Loucy (cell line): Measurements from ENCODE around the gene GDI2.
"Not testable (repeated sequence)": the region's sequence is repeated elsewhere in the genome, so short reads cannot be mapped to it uniquely, and the experiment has no call there.

Source experiments
- H2AFZ ChIP-seq: fragments of 200-600 bp; sonication (generic); 2 replicates; pipeline ENCODE4 v1.6.0; 2016; ENCODE audit warnings: antibody characterized with exemption, mild to moderate bottlenecking, low read length, moderate library complexity
- H3F3A ChIP-seq: fragments of 200-600 bp; 2 replicates; pipeline ENCODE4 v1.6.0; 2016; ENCODE audit warnings: antibody characterized with exemption, low read depth, mild to moderate bottlenecking
- H3K27me3 ChIP-seq: fragments of 200-600 bp; sonication (generic); 2 replicates; pipeline ENCODE4 v1.6.1; 2014; ENCODE audit warnings: low read length, mild to moderate bottlenecking; ENCODE audit not compliant: insufficient read depth, poor library complexity, severe bottlenecking
- H3K36me3 ChIP-seq: fragments of 200-600 bp; sonication (generic); 2 replicates; pipeline ENCODE4 v1.6.1; 2016; ENCODE audit warnings: low read length; ENCODE audit not compliant: insufficient read depth
- H3K4me1 ChIP-seq: fragments of 200-600 bp; sonication (generic); 2 replicates; pipeline ENCODE4 v1.5.1; 2014; ENCODE audit warnings: low read length, mild to moderate bottlenecking; ENCODE audit not compliant: insufficient read depth, poor library complexity, severe bottlenecking
- H3K4me2 ChIP-seq: fragments of 200-600 bp; sonication (generic); 2 replicates; pipeline ENCODE4 v1.6.0; 2014; ENCODE audit warnings: antibody characterized with exemption, low read length, low read depth, mild to moderate bottlenecking; ENCODE audit not compliant: poor library complexity, severe bottlenecking
- H3K4me3 ChIP-seq: fragments of 200-600 bp; sonication (generic); 2 replicates; pipeline ENCODE4 v1.5.1; 2014; ENCODE audit warnings: low read length, mild to moderate bottlenecking, mixed read lengths; ENCODE audit not compliant: poor library complexity, severe bottlenecking
- H3K79me2 ChIP-seq: fragments of 200-600 bp; sonication (generic); 2 replicates; pipeline ENCODE4 v1.6.1; 2014; ENCODE audit warnings: low read length; ENCODE audit not compliant: insufficient read depth
- H3K9ac ChIP-seq: fragments of 200-600 bp; sonication (generic); 2 replicates; pipeline ENCODE4 v1.6.0; 2014; ENCODE audit warnings: mild to moderate bottlenecking, low read depth, low read length, moderate library complexity; ENCODE audit not compliant: poor library complexity, severe bottlenecking
- H3K9me2 ChIP-seq: fragments of 200-600 bp; sonication (generic); replicated peaks from 2 replicates; pipeline ENCODE4 v1.6.1; 2016; ENCODE audit warnings: low read depth, low read length, mixed read lengths
- H3K9me3 ChIP-seq: fragments of 200-600 bp; sonication (generic); 2 replicates; pipeline ENCODE4 v1.6.1; 2014; ENCODE audit warnings: mild to moderate bottlenecking, antibody characterized with exemption, low read length, low read depth; ENCODE audit not compliant: insufficient read depth
- H4K20me1 ChIP-seq: fragments of 200-600 bp; sonication (generic); 2 replicates; pipeline ENCODE4 v1.6.0; 2014; ENCODE audit warnings: antibody characterized with exemption, low read length, mild to moderate bottlenecking; ENCODE audit not compliant: insufficient read depth, poor library complexity, severe bottlenecking
- EZH2phosphoT487 ChIP-seq: fragments of 200-600 bp; IDR thresholded peaks from 2 replicates; pipeline ENCODE4 v1.6.1; 2018; ENCODE audit warnings: antibody characterized with exemption, mild to moderate bottlenecking, moderate library complexity, borderline replicate concordance
- TF ChIP-seq, protein P1 (sequence below): fragments of 200-600 bp; sonication (generic); conservative IDR thresholded peaks from 2 replicates; pipeline ENCODE4 v1.5.1; 2014; ENCODE audit warnings: mild to moderate bottlenecking, antibody characterized with exemption, low read length

The GDI2 gene

DNA sequence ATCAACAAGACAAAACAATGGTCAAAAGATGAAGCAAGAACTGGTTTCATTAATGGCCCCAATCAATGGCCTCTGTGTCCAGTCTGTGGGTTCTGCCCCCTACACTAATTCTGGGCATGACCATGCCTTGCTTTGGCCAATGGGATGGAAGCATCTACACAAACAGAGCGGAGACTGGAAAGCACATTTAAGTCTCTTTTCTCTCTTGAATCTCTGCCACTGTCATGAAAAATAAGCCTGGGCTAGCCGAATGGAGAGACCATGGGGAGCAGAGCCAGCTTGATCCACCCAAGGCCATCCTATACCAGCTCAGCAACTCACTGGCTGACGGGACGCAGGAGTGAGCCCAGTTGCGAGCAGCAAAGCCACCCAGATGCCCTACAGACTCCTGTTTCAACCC, 45.6 kb upstream of the GDI2 start:
- Histone ChIP-seq H3F3A (no peaks in the 10 kb centered on the region), H3K4me3 (no peak overlapping the region), H4K20me1 (no peaks in the 10 kb centered on the region), H3K4me2 (no peak overlapping the region), H2AFZ (no peak overlapping the region), H3K27me3 (no peaks in the 10 kb centered on the region), H3K36me3 (no peaks in the 10 kb centered on the region), H3K9me2 (no peaks in the 10 kb centered on the region), H3K4me1 (no peaks in the 10 kb centered on the region), H3K9me3 (no peaks in the 10 kb centered on the region), H3K9ac (no peak overlapping the region), H3K79me2 (no peaks in the 10 kb centered on the region)
- TF ChIP-seq EZH2phosphoT487 = no peak

DNA sequence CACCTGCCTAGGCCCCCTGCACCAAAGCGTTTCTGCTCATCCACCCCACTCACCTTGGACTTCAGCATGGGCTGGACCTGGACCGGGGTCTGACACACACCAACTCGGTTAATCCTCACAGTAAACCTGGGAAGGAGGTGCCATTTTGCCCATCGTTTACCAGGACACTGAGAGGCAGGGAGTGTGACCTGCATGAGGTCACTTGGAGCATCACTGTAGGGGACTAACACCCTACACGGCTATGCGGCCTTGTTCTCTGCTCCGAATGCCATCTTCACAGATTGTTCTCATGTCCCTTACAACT, 43.4 kb upstream of the GDI2 start:
- Histone ChIP-seq H3K9me3 (no peaks in the 10 kb centered on the region), H3K36me3 (no peaks in the 10 kb centered on the region), H3K27me3 (no peaks in the 10 kb centered on the region), H3K4me3 (no peak overlapping the region), H3K9ac (no peak overlapping the region), H3F3A (no peaks in the 10 kb centered on the region), H3K79me2 (no peaks in the 10 kb centered on the region), H4K20me1 (no peaks in the 10 kb centered on the region), H3K9me2 (no peaks in the 10 kb centered on the region), H3K4me2 (no peak overlapping the region), H3K4me1 (no peaks in the 10 kb centered on the region), H2AFZ (no peak overlapping the region)
- TF ChIP-seq, protein P1, sequence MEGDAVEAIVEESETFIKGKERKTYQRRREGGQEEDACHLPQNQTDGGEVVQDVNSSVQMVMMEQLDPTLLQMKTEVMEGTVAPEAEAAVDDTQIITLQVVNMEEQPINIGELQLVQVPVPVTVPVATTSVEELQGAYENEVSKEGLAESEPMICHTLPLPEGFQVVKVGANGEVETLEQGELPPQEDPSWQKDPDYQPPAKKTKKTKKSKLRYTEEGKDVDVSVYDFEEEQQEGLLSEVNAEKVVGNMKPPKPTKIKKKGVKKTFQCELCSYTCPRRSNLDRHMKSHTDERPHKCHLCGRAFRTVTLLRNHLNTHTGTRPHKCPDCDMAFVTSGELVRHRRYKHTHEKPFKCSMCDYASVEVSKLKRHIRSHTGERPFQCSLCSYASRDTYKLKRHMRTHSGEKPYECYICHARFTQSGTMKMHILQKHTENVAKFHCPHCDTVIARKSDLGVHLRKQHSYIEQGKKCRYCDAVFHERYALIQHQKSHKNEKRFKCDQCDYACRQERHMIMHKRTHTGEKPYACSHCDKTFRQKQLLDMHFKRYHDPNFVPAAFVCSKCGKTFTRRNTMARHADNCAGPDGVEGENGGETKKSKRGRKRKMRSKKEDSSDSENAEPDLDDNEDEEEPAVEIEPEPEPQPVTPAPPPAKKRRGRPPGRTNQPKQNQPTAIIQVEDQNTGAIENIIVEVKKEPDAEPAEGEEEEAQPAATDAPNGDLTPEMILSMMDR = no peak
- no peak for TF ChIP-seq EZH2phosphoT487

DNA sequence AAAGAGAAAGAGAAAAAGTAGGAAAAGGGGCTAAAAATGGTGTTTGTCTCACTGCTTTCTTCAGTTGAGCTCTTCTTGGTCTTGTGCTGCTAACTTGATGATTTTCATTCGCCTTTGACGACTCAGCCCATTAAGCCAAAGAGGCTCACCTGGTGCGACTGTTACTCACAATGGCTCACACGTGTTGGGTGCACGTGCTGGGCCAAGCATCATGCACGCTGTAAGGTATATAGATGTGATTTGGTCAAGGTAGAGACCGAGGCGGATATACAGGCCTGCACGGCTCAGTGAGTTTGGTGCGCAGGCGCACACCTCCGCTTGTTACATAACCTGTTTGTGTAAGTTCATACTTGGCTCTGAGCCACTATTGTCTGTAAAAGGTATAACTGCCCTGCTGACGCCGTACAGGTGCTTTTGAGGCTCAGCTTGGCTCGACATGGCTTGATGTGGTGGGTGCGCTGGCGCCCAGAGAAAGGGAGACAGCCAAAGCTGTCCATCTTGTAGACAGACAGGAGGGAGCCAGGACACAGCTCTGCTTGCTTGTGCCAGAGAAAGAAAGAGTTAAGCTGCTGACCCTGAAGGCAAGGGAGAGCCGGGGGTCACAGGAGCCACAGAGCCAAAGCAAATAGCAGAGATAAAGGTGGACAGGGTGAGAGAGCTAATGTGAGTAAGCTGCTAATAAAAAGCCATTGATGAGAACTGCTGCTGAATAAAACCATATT, 42.9 kb upstream of the GDI2 start:
- Histone ChIP-seq H3K4me3 (no peak overlapping the region), H3K9ac (no peak overlapping the region), H3F3A (no peaks in the 10 kb centered on the region), H3K4me1 (no peaks in the 10 kb centered on the region), H3K9me3 (no peaks in the 10 kb centered on the region), H2AFZ (no peak overlapping the region), H3K79me2 (no peaks in the 10 kb centered on the region), H3K4me2 (no peak overlapping the region), H3K9me2 (no peaks in the 10 kb centered on the region), H4K20me1 (no peaks in the 10 kb centered on the region), H3K27me3 (no peaks in the 10 kb centered on the region), H3K36me3 (no peaks in the 10 kb centered on the region)
- no peak for TF ChIP-seq EZH2phosphoT487
- TF ChIP-seq, protein P1 = no peak

DNA sequence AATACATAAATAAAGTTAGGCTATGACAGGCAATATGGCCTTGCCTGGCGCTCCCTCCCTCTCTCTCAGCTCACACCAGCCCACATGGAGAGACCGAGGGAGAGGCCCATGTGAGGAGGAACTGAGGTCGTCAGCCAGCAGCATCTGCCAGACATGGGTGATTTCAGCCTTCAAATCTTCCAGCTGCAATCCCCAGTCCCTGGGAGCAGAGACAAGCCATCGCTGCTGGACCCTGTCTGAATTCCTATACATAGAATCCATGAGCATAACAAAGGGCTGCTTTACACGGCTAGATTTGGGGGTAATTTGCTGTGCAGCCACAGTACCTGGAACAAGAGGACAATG, 40.9 kb upstream of the GDI2 start:
- no peak for TF ChIP-seq EZH2phosphoT487
- TF ChIP-seq, protein P1 = no peak
- H3K9me2 ChIP-seq = no peaks in the 10 kb centered on the region
- no peaks in the 10 kb centered on the region for H3F3A ChIP-seq
- no peaks in the 10 kb centered on the region for H3K4me1 ChIP-seq
- no peaks in the 10 kb centered on the region for H3K36me3 ChIP-seq
- no peak overlapping the region for H2AFZ ChIP-seq
- no peaks in the 10 kb centered on the region for H3K9me3 ChIP-seq
- no peak overlapping the region for H3K4me2 ChIP-seq
- H3K4me3 ChIP-seq = no peak overlapping the region
- H3K79me2 ChIP-seq = no peaks in the 10 kb centered on the region
- no peaks in the 10 kb centered on the region for H4K20me1 ChIP-seq
- H3K9ac ChIP-seq = no peak overlapping the region
- no peaks in the 10 kb centered on the region for H3K27me3 ChIP-seq

DNA sequence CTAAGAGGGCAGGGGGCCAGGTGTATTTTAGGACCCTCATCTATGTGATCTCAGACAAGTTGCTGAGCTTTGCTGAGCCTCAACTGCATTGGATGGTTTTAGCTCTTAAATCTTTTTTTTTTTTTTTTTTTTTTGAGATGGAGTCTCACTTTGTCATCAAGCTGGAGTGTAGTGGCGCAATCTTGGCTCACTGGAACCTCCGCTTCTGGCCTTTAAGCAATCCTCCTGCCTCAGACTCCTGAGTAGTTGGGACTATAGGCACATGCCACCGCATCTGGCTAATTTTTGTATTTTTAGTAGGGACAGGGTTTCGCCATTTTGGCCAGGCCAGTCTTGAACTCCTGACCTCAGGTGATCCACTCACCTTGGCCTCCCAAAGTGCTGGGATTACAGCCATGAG, 33.4 kb upstream of the GDI2 start:
- not testable (repeated sequence) for H3K9me2 ChIP-seq, H3K4me2 ChIP-seq, H2AFZ ChIP-seq, H3F3A ChIP-seq, H4K20me1 ChIP-seq, H3K4me3 ChIP-seq, H3K27me3 ChIP-seq, H3K9ac ChIP-seq, H3K79me2 ChIP-seq, H3K9me3 ChIP-seq, H3K4me1 ChIP-seq, H3K36me3 ChIP-seq
